Ovary (tissue), 9 donors: ENCODE results near the gene BOK. TPM values are rescaled to one million over a fixed set of nuclear protein-coding genes. Genes with fewer than 3 reads are reported as not detected.
A peak's percentile ranks its signal among the peaks of the same experiment; 100 is the strongest.

ENCODE experiments used
- DNase-seq, 5 donors: peaks; one replicate each; pipeline ENCODE4 v3.0.0-alpha.2; 2019 to 2020
- H3K27ac ChIP-seq, 2 donors: fragments of 200-600 bp; one replicate each; pipeline versions ENCODE4 v1.5.1 to v1.8.0; 2019 to 2022
- H3K27me3 ChIP-seq: fragments of 200-600 bp; one replicate; pipeline ENCODE4 v1.8.0; 2022
- H3K36me3 ChIP-seq: fragments of 200-600 bp; sonication (generic); one replicate; pipeline ENCODE4 v1.5.1; 2019
- H3K4me1 ChIP-seq: one replicate; pipeline ENCODE4 v1.8.1; 2013; ENCODE audit warnings: mild to moderate bottlenecking, moderate library complexity; ENCODE audit not compliant: insufficient read depth
- H3K4me3 ChIP-seq: fragments of 200-600 bp; sonication (generic); one replicate; pipeline ENCODE4 v1.5.1; 2017
- H3K9me3 ChIP-seq, 2 donors: fragments of 200-600 bp in 1 of 2; sonication (generic) in 1 of 2; one replicate each; pipeline versions ENCODE4 v1.5.1 to v1.8.1; 2013 to 2019; ENCODE audit warnings: mild to moderate bottlenecking in 1 of 2, moderate library complexity in 1 of 2
- CTCF ChIP-seq, 3 donors: fragments of 450-650 bp in 2 of 3; fragments of 200-600 bp in 1 of 3; IDR thresholded peaks; one replicate each; pipeline versions ENCODE4 v1.5.1 to v1.8.0; 2016 to 2022; ENCODE audit warnings: antibody characterized with exemption in 3 of 3, mild to moderate bottlenecking in 1 of 3
- EP300 ChIP-seq: sonication (generic); formaldehyde crosslinking; IDR thresholded peaks from one replicate; pipeline ENCODE4 v1.6.1; 2017; ENCODE audit warnings: antibody characterized with exemption
- POLR2A ChIP-seq: fragments of 450-650 bp; IDR thresholded peaks from one replicate; pipeline ENCODE4 v1.6.1; 2017; ENCODE audit warnings: antibody characterized with exemption, mild to moderate bottlenecking, moderate library complexity
- WGBS, 3 donors: extraction: QIAGEN DNeasy Blood & Tissue Kit in 1 of 3; methylation state at CpG; one replicate each; pipeline versions ENCODE4 v1.1.5 to v1.1.7; 2013 to 2017; 5-methylcytosine and 5-hydroxymethylcytosine counted together
- intact Hi-C, 4 donors: fragments of 100-400 bp; cut with DNase I; formaldehyde crosslinking; loops; one replicate each; pipeline versions ENCODE4 v1.11.0 to v1.15.1; 2022 to 2023
- polyA plus RNA-seq, 2 donors: library from polyadenylated mRNA; stranded (reverse); fragments of 200-250 nt in 1 of 2; fragments of 350-450 nt in 1 of 2; fragmentation: Illumina TruSeq in 1 of 2; extraction: RNeasy Lipid Tissue Mini Kit (QIAGEN cat#74804) in 1 of 2; gene quantifications; one replicate each; pipeline ENCODE4 v1.2.3, GENCODE V29; 2013 to 2014
- total RNA-seq, 7 donors: library from RNA; depleted of rRNA in 2 of 7; stranded (reverse); fragments of >200 nt in 2 of 7; fragmentation: NEBNext Ultra II Directional in 3 of 7; extraction: Animal tissue kit (Norgen Biotek cat#: 25700) in 3 of 7; gene quantifications; one replicate each; pipeline versions ENCODE4 v1.1.0 to v1.2.4, GENCODE V29; 2016 to 2023
- donor health status: DM: no; HTN: no; CAD: no; lungs with moderate emphysema.
- donor health status: DM: no; HTN: no; CAD: no.
- donor health status: Bipolar disorder and iron deficiency.
- donor health status: DM: yes; HTN: yes; CAD: no.
- donor health status: DM: no; HTN: no; CAD: no.
- donor health status: DM: yes; HTN: yes; CAD: no.

The BOK gene
- total and polyA plus RNA-seq, 9 donors, result 4.8 to 20.6 (median 13.5) TPM

- H3K27ac ChIP-seq, result no peak overlapping the region
- no peak overlapping the region for H3K4me3 ChIP-seq
- H3K27me3 ChIP-seq, result no peaks in the 10 kb centered on the region
- peaks cover 10% of the 10 kb centered on the region for H3K4me1 ChIP-seq
- WGBS, 3 donors, result 92 to 95% (median 93%) methylated on average over 8 of the region's 8 CpGs
- H3K36me3 ChIP-seq, result no peaks in the 10 kb centered on the region
- TF ChIP-seq CTCF (IDR thresholded peaks at IDR 0.05), result no peak
- TF ChIP-seq EP300, result no peak
- TF ChIP-seq POLR2A, result no peak
- intact Hi-C loops, result no loop called here
- DNase-seq, result peak in 1 of 5 donors; percentile 6
- H3K9me3 ChIP-seq, result no peaks in the 10 kb centered on the region
Measured at GRCh38 chr2:241606186-241606585, 47.6 kb downstream of the BOK start.

DNA sequence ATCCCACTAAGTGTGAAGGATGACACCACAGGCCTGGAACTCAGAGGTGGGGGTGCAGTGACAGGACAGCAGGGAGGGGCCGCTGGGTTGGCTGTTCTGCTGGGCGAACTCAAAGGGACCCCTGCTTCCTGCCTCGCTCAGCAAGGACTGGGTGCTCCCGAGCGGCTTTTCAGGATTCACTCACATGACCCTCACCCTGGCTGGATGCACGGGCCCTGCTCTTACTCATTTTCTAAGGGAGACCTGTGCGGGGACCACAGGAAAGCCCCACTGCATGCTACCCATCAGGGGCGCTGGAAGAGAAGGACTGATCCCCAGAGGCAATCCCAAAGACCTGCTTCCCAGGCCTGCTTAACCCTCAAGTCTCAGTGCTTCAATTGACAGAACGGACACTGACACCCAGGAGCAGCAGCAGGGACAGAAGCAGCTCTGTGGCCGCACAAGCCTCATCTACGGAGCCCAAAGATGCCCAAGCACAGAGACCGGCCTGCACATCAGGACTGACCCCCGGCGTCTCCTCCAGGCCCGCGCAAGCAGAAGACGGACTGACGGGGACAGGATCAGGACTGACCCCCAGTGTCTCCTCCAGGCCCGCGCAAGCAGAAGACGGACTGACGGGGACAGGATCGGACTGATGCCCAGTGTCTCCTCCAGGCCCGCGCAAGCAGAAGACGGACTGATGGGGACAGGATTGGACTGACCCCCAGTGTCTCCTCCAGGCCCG is 48.8 kb downstream of the BOK start:
- intact Hi-C loops, result no loop called here
- WGBS, 3 donors, result 95% methylated on average over 27 of the region's 27 CpGs
- peaks cover 13% of the 10 kb centered on the region for H3K4me1 ChIP-seq

DNA sequence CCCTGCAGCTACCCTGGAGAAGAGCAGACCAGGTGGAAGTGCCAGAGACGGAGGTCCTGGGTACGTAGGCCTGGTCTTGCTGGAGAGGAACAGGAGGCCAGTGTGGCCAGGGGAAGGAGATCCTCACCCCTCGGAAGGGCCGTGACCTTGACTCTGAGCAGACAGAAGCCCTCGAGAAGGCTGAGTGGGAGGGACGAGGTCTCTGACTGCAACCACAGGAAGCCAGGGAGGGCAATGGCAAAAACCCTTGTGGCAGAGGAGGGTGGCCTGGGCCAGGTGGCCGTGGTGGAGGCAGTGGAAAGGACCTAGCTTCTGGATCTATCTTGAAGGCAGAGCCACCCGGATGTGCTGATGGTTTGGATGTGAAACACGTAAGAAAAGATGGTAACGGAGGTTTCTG is 50.3 kb downstream of the BOK start:
- intact Hi-C loops, result no loop called here
- no peak for TF ChIP-seq EP300
- no peak for TF ChIP-seq POLR2A
- no peak for TF ChIP-seq CTCF (IDR thresholded peaks at IDR 0.05)
- 78 to 83% (median 79%) methylated on average over 10 of the region's 10 CpGs for WGBS, 3 donors
- no peaks in the 10 kb centered on the region for H3K36me3 ChIP-seq
- H3K27me3 ChIP-seq, result no peaks in the 10 kb centered on the region
- peaks cover 15% of the 10 kb centered on the region for H3K4me1 ChIP-seq
- H3K9me3 ChIP-seq, result no peaks in the 10 kb centered on the region
- peak in 1 of 5 donors; percentile 35 for DNase-seq
- no peak overlapping the region for H3K4me3 ChIP-seq
- H3K27ac ChIP-seq, result no peak overlapping the region

More for the DNA sequence above, 48.8 kb downstream of the BOK start:
- H3K27me3 ChIP-seq, result no peaks in the 10 kb centered on the region
- DNase-seq, result no peak
- H3K27ac ChIP-seq, result no peak overlapping the region
- no peaks in the 10 kb centered on the region for H3K36me3 ChIP-seq
- TF ChIP-seq EP300, result no peak
- no peaks in the 10 kb centered on the region for H3K9me3 ChIP-seq
- H3K4me3 ChIP-seq, result no peak overlapping the region

DNA sequence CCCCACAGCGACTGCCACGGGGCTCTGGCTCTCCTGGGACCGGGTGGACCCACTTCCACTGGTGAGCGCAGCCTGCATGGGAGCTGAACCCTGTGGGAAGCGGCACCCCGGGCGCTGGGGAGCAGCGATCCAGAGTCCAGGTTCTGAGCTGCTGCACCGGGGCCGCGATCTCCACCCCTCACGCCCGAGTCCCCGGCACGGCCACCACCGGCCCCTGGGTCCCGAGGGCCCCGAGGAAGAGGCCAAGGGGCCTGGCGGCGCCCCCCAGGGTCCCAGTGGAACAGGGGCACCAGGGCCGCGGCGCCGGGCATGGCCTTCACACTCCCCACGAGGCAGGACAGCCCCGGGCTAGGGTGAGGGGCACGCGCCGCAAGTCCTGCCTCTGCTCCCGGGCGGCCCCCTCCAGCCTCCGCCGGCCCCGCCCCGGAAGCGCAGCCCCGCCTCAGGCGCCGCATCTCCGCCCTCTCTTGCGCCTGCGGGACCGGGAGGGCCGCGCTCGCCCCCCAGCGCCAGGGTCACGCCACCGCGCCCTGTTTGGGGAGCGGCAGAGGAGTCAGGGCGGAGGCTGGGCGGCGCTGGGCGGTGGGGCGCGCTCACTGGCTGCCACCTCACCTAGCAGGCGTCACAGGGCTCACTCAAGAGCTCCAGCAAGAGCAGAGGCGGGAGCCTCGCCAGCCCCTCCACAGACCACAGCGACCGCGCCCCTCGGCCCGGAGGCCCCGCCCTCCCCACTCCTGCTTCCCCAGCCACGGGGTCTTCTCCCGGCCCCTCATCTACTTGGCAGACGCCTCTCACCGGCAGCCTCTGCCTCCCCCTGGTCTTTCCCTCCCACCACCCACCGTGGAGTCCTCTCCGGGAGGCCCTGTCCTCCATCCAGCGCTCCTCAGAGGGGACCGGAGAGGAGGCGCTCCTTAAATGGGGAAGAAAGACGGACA is 51.6 kb downstream of the BOK start:
- peak; percentile 76 to 90 (median 80) for DNase-seq
- Histone ChIP-seq H3K4me3 (peak overlapping the region; percentile 66), H3K27me3 (no peaks in the 10 kb centered on the region), H3K27ac (peak overlapping the region; percentile 39 to 49), H3K9me3 (no peaks in the 10 kb centered on the region), H3K4me1 (peaks cover 15% of the 10 kb centered on the region), H3K36me3 (no peaks in the 10 kb centered on the region)
- intact Hi-C loops, result no loop called here
- peak; percentile 68 to 69 (median 69) for TF ChIP-seq CTCF (IDR thresholded peaks at IDR 0.05)
- no peak for TF ChIP-seq EP300
- 6 to 10% (median 7%) methylated on average over 52 to 76 of the region's 76 CpGs for whole genome bisulfite sequencing, 3 donors
